T follicular helper cell (primary cell): ENCODE data around the gene ARMC2.
A peak's percentile ranks its signal among the peaks of the same experiment; 100 is the strongest.
"Not testable (repeated sequence)": the region's sequence is repeated elsewhere in the genome, so short reads cannot be mapped to it uniquely, and the experiment has no call there.

ENCODE experiments used
- DNase-seq: peaks from one replicate; pipeline ENCODE4 v3.0.0-alpha.2; 2020; ENCODE audit warnings: low read depth

Gene ARMC2

GRCh38 chr6:108870357-108870756, 22.1 kb downstream of the ARMC2 start:
- no peak for DNase-seq

- peak; percentile 5 for DNase-seq
These were observed 23.9 kb downstream of the ARMC2 start for GRCh38 chr6:108872141-108872557.

GRCh38 chr6:108872575-108872974, 24.4 kb downstream of the ARMC2 start:
- no peak for DNase-seq

GRCh38 chr6:108873251-108873650, 25.0 kb downstream of the ARMC2 start:
- DNase-seq: no peak

- no peak for DNase-seq
These were observed 25.7 kb downstream of the ARMC2 start for GRCh38 chr6:108873971-108874370.

- DNase-seq: no peak
These were observed 26.4 kb downstream of the ARMC2 start for GRCh38 chr6:108874470-108875160.

- no peak for DNase-seq
These were observed 26.9 kb downstream of the ARMC2 start for GRCh38 chr6:108875161-108875555.

- no peak for DNase-seq
These were observed 29.0 kb downstream of the ARMC2 start for GRCh38 chr6:108877046-108877751.

GRCh38 chr6:108878942-108879341, 30.7 kb downstream of the ARMC2 start:
- DNase-seq: no peak

- DNase-seq: no peak
These were observed 35.0 kb downstream of the ARMC2 start for GRCh38 chr6:108883172-108883571.

GRCh38 chr6:108884211-108885059, 36.2 kb downstream of the ARMC2 start:
- DNase-seq: no peak

- DNase-seq: no peak
These were observed 39.8 kb downstream of the ARMC2 start for GRCh38 chr6:108888052-108888451.

- no peak for DNase-seq
These were observed 40.5 kb downstream of the ARMC2 start for GRCh38 chr6:108888745-108889144.

- DNase-seq: not testable (repeated sequence)
These were observed 42.7 kb downstream of the ARMC2 start for GRCh38 chr6:108890898-108891297.

- DNase-seq: no peak
These were observed 47.3 kb downstream of the ARMC2 start for GRCh38 chr6:108895571-108895970.

- no peak for DNase-seq
These were observed 48.0 kb downstream of the ARMC2 start for GRCh38 chr6:108896111-108896661.

- no peak for DNase-seq
These were observed 49.1 kb downstream of the ARMC2 start for GRCh38 chr6:108897371-108897770.

GRCh38 chr6:108902382-108902792, 54.2 kb downstream of the ARMC2 start:
- DNase-seq: no peak

- DNase-seq: no peak
These were observed 55.6 kb downstream of the ARMC2 start for GRCh38 chr6:108903796-108904195.

- DNase-seq: no peak
These were observed 56.5 kb downstream of the ARMC2 start for GRCh38 chr6:108904741-108905140.

- DNase-seq: peak; percentile 14
These were observed 66.2 kb downstream of the ARMC2 start for GRCh38 chr6:108914235-108915022.
